GM18951 (cell line): ENCODE results near the gene MID2.
"Not testable (repeated sequence)": the region's sequence is repeated elsewhere in the genome, so short reads cannot be mapped to it uniquely, and the experiment has no call there.

ENCODE experiments used
- POLR2A ChIP-seq: IDR thresholded peaks from 4 replicates; pipeline ENCODE4 v1.6.1; 2011; ENCODE audit warnings: mild to moderate bottlenecking; ENCODE audit not compliant: insufficient read length, insufficient read depth; ENCODE audit errors: extremely low read depth
- in situ Hi-C: fragments of 300-500 bp; cut with MboI; formaldehyde crosslinking; loops from one replicate; pipeline ENCODE4 v1.12.0; 2022; ENCODE audit warnings: low sequenced_read_pairs, mixed read lengths, inconsistent platforms; ENCODE audit not compliant: unreplicated experiment

MID2 gene

GRCh38 chrX:107856289-107856688, 30.6 kb downstream of the MID2 start:
- in situ Hi-C loops = no loop called here
- TF ChIP-seq POLR2A = no peak

GRCh38 chrX:107857041-107857440, 31.4 kb downstream of the MID2 start:
- in situ Hi-C loops = not testable (repeated sequence)

- TF ChIP-seq POLR2A = no peak
- in situ Hi-C loops = no loop called here
Observed at GRCh38 chrX:107857837-107858236, 32.2 kb downstream of the MID2 start.

- TF ChIP-seq POLR2A = no peak
- in situ Hi-C loops = no loop called here
Observed at GRCh38 chrX:107861056-107861455, 35.4 kb downstream of the MID2 start.

DNA sequence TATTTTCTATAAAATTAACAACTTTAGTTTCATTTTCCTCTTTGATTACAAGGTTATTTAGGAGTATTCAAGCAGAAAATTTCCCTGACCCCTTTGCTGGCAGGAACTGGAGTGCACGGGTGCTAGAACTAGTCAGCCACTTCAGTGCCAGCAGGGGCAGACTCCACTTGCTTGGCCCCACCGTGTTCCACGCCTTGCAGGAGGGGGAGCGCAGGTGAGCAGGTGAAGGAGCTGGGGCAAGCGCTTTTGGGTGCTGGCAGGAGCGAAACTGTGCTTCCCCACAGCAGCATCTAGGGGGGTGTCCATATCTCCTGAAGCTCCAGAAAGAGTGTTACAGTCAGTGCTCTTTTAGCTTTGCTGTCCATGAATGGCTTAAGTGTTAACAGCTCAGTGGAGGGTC, 45.5 kb downstream of the MID2 start:
- in situ Hi-C loops = no loop called here

DNA sequence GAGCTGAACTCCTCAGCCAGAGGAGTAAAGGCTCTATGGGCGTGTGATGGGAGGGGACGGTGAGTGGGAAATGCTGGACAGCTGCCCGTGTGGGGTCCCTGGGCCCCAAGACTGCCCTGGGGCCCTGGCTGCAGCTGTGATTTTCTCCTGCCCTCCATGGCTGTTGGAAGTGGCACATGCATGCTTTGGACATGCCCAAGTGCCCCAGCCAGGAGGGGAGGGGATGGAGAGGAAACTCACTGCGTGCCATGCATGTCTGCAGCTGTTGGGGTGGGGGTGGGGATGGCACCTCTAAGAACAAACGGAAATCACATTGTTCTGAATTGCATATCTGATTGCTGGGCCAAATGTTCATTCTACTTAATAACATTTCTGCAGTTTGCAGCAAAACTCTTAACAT, 52.4 kb downstream of the MID2 start:
- no peak for TF ChIP-seq POLR2A
- in situ Hi-C loops = no loop called here

More for the DNA sequence above, 45.5 kb downstream of the MID2 start:
- TF ChIP-seq POLR2A = no peak

GRCh38 chrX:107880054-107880610, 54.5 kb downstream of the MID2 start:
- no peak for TF ChIP-seq POLR2A
- in situ Hi-C loops = no loop called here

DNA sequence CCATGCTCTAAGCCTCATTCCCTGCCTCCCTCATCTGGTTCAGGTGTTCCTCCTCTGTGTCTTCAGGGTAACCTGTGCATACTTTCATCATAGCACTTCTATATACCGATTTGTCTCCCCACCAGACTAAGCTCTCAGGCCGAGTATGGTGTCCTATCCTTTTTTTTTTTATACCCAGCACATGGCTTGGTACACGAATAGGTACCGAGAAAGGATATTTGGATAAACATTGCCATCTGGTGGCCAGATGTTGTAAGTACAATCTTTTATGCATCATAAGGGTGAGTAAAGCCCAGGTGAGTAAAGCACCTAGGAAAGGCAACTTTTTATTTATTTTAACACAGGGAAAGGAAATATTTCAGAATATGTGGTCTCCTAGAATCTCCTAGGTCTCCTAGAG, 68.4 kb downstream of the MID2 start:
- in situ Hi-C loops = no loop called here
- no peak for TF ChIP-seq POLR2A

GRCh38 chrX:107902721-107903120, 77.1 kb downstream of the MID2 start:
- in situ Hi-C loops = no loop called here
- no peak for TF ChIP-seq POLR2A

DNA sequence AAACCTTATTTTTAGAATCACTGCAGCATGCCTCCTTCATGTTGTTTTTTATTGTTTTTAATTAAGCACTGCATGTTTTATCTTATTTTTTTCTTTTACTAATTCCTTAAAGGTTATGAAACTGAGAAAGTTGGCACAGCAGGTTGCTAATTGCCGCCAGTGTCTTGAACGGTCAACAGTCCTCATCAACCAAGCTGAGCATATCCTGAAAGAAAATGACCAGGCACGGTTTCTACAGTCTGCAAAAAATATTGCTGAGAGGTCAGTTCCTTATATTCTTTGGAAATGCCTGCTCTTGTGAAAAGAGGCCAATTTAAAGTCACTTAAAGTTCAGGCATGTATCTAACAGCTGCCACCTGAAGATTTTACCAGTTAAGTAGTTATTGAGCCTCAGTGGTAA, 79.7 kb downstream of the MID2 start:
- TF ChIP-seq POLR2A = no peak
- in situ Hi-C loops = no loop called here

DNA sequence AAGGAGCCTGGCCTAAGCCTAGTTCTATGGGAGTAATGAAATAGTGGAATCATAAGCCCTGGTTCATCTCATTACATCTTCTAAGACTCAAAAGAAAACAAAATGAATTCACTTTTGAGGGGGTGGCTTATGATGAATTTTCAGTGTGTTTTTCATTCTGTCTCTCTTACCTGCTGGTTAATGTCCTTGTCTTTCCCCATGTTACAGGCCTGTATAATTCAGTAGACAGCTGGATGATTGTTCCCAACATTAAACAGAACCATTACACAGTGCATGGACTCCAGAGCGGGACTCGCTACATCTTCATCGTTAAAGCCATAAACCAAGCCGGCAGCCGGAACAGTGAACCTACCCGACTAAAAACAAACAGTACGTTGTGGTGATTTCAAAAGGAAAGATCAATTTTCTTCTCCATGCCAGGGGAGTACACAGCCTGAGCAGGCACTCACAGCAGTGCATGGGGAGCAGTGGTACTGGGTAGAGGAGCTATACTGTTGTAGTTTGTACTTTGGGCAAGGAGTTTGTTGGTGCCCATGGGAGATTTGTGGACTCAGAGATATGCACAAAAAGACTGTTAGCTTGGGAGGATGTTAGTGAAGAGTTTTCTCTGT, 98.6 kb downstream of the MID2 start:
- in situ Hi-C loops = no loop called here
- TF ChIP-seq POLR2A = no peak

GRCh38 chrX:107934262-107934661, 108.6 kb downstream of the MID2 start:
- TF ChIP-seq POLR2A = no peak
- in situ Hi-C loops = no loop called here

- TF ChIP-seq POLR2A = no peak
- in situ Hi-C loops = no loop called here
Observed at GRCh38 chrX:107935200-107935599, 109.5 kb downstream of the MID2 start.

DNA sequence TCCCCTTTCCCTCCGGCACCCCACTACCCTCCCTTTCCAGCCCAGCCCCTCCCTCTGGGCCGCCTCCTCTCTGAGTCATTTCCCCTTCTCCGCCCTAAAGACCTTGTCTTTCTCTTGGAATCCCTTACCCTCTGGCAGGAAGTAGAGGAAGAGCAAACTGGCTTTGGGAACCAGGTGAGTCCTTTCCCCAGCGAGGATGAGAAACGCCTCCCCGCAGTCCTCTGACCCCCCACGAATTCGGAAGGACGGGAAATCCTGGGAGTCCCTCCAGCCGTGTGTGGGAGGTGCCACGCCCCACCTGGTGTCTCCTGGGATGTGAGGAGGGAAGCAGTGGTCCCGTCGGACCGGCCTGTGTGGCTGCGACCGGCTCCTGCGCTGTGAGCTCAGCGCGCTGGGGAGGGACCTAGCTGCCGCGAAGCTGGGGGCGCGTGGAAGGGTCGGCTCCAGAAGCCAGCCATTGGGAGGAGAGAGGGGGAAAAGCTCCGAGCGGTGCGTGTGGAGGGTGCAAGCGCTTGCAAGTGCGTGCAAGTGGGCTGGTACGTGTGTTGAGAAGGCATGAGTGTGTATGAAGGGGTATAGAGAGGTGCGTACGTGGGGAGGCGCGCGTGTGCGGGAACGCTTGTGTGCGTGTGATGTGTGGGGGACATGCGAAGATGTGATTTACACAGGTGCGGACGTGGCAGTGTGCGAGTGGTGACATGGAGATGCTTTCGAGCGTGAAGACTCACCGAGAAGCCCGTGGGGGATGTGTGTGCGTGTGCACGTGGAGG, 110.2 kb downstream of the MID2 start:
- no peak for TF ChIP-seq POLR2A
- in situ Hi-C loops = no loop called here

DNA sequence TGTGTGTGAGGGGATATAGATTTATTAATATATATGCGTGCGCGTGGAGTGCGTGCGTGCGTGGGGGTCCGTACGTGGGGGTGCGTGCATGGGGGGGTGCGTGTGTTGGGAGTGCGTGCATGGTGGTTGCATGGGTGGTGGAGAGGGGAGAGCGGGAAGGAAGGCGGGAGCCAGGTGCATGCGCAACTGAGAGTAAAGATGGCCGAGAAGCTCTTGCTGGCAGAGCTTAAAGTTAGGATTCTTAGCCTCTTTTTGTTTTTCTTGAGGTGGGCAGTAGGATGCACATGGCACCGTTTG, 110.7 kb downstream of the MID2 start:
- TF ChIP-seq POLR2A = no peak
- in situ Hi-C loops = no loop called here

GRCh38 chrX:107940095-107940494, 114.4 kb downstream of the MID2 start:
- in situ Hi-C loops = no loop called here
- no peak for TF ChIP-seq POLR2A

GRCh38 chrX:107955337-107955736, 129.7 kb downstream of the MID2 start:
- in situ Hi-C loops = not testable (repeated sequence)
